Medulla oblongata (tissue), 1 donor: ENCODE results near the gene AMDHD2.
"Not testable (repeated sequence)": the region's sequence is repeated elsewhere in the genome, so short reads cannot be mapped to it uniquely, and the experiment has no call there.

Experiments
- DNase-seq: peaks from one replicate; pipeline ENCODE4 v3.0.0-alpha.2; 2015; ENCODE audit errors: extremely low spot score

AMDHD2 gene

GRCh38 chr16:2575839-2576238 lies 55.7 kb downstream of the AMDHD2 start:
- not testable (repeated sequence) for DNase-seq

GRCh38 chr16:2577044-2577443 lies 56.9 kb downstream of the AMDHD2 start:
- DNase-seq = not testable (repeated sequence)

- not testable (repeated sequence) for DNase-seq
These were observed 58.7 kb downstream of the AMDHD2 start for GRCh38 chr16:2578905-2579304.

GRCh38 chr16:2580143-2580542 lies 60.0 kb downstream of the AMDHD2 start:
- DNase-seq = not testable (repeated sequence)

- DNase-seq = not testable (repeated sequence)
These were observed 60.6 kb downstream of the AMDHD2 start for GRCh38 chr16:2580818-2581217.
